ENCODE data around the gene OFD1. TPM values are rescaled to one million over a fixed set of nuclear protein-coding genes. Genes with fewer than 3 reads are reported as not detected.

Gene OFD1
- total RNA-seq, 1 donor from 2014 or later: 19.3 TPM

DNA sequence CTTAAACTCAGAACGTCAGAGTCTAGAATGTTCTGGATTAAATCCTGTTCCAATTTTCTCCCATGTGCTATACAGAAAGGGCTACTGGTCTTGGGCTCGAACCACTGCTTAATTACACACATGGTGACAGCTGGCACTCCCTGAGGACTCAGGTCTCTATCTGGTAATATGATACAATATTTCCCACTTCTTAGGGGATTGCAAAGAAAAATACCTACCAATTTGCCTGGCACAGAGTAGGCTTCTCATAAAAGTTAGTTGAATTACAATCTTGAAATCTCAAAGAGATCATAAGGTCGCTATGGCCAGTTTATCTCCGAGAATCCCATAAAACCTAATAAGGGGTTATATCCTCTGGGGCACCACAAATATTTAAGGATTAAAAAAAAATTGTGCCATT is 73.7 kb downstream of the OFD1 start:
- H3K36me3 Mint-ChIP-seq (ENCODE audit: low read depth): no peaks in the 10 kb centered on the region
- no peak overlapping the region for H3K4me3 Mint-ChIP-seq
- intact Hi-C loops (cut with micrococcal nuclease): no loop called here
- no peaks in the 10 kb centered on the region for H3K4me1 Mint-ChIP-seq
- H3K27me3 Mint-ChIP-seq: peaks cover 9% of the 10 kb centered on the region
- DNase-seq: no peak
- H3K9me3 Mint-ChIP-seq: no peaks in the 10 kb centered on the region
- H3K27ac Mint-ChIP-seq: no peak overlapping the region

DNA sequence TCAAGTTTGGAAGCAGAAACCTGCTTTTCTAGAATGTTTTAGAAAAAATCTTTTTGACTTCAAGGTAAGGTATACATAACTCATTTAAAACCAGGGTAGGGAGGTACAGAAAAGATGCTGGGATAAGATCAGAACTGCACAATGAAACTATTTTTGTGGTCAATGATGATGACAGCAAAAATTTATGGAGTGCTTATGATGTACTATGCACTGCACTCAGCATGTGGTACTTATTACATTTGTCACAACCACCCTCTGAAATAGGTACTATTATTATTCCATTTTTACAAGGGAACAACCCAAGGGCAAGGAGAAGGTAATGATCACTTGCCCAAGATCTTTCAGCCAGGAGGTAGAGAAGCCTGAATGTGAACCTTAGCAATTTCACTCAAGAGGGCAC is 74.3 kb downstream of the OFD1 start:
- Mint-ChIP-seq H3K27ac (no peak overlapping the region), H3K36me3 (ENCODE audit: low read depth) (no peaks in the 10 kb centered on the region), H3K4me1 (no peaks in the 10 kb centered on the region), H3K27me3 (peaks cover 9% of the 10 kb centered on the region), H3K4me3 (no peak overlapping the region), H3K9me3 (no peaks in the 10 kb centered on the region)
- intact Hi-C loops (cut with micrococcal nuclease): no loop called here
- DNase-seq: no peak

DNA sequence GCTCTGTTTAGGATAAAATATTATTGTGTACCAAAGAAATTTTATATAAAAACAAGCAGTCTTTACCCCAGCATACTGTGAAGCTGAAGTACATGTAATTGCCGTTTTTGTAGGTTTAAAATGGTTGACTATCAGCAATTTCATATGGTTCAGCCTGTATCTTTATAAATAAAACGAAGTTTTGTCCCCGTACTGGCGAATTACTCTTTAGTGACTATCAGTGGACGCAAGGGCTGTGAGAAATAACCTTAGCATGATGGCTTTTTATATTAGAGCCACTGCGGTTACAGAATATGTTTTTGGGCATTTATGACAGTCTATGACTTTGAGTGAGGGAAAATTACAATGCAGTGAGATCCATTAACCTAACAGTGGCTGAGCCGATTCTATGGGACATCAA is 81.1 kb downstream of the OFD1 start:
- Mint-ChIP-seq H3K4me1 (no peaks in the 10 kb centered on the region), H3K27me3 (peaks cover 12% of the 10 kb centered on the region), H3K36me3 (ENCODE audit: low read depth) (no peaks in the 10 kb centered on the region), H3K9me3 (no peaks in the 10 kb centered on the region), H3K4me3 (no peak overlapping the region), H3K27ac (no peak overlapping the region)
- no peak for DNase-seq
- intact Hi-C loops (cut with micrococcal nuclease): no loop called here

DNA sequence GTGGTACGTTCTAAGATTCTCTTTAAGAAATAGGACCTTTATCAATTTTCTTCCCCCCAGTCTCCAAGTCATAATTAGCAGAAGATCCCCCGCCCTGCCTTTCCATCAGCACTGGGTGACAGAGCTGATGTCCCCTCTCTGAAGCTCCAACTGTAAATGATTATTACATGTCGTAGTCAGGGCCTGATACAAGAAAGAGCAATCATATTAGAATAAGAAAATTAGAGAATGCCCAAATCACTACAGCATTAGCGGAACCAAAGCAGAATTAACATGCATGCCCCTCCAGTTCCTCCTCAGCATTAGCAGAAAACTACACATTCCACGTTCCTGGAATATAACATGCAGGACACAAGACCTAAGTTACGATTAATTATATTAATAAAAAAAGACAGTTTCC is 81.6 kb downstream of the OFD1 start:
- Mint-ChIP-seq H3K9me3 (no peaks in the 10 kb centered on the region), H3K27ac (no peak overlapping the region), H3K27me3 (peaks cover 12% of the 10 kb centered on the region), H3K4me1 (no peaks in the 10 kb centered on the region), H3K36me3 (ENCODE audit: low read depth) (no peaks in the 10 kb centered on the region), H3K4me3 (no peak overlapping the region)
- DNase-seq: no peak
- intact Hi-C loops (cut with micrococcal nuclease): no loop called here

DNA sequence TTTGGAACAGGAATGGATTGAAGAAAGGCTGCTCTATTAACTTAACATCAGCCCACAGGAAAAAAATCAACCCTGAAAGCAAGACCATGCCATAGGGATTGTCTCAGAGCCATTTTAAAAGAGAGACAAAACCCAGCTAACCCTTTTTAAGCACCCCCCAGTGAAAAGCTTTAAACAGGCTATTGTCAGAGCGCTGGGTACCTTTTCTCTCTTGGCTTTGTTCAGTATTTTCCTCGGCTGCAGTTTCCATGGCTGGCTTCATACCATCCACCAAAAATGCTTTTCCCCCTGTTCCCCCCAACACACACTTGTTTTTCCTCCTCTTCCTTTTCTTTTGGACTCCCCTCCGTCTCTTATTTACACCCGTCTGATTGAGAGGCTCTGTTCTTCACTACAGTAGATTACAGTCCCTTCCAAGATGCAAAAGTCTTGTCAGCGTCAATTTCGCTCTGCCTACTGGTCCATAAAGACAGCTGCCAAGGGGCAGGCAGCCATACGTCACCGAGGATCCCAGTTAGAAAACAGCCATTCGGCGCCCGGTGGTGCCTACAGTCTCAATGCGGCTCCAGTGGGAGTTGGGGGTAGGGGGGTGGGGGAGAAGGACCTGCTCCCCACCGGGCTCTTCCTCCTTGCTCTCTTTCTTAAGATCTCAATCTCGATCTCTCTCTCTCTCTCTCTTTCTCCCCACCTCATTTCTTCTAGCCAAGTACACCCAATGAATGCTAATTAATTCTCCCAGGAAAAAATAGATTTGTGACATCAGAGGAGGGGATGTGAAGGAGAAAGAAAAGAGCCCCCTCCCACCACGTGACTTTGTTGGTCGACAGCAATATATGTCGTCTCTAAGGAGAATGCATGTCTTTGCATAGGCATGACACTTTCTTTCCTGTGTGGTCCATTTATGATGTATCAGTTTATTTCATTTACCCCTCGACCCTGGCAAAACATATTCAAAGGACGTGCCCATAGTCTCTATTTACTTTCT is 82.4 kb downstream of the OFD1 start, which contains the start of gene GPM6B:
TSS of gene GPM6B (minus strand) at position 451 of the 985 bp plus-strand sequence. CDS start at position 262, 189 bp downstream.
- intact Hi-C loops (cut with micrococcal nuclease): no loop called here
- Mint-ChIP-seq H3K9me3 (no peaks in the 10 kb centered on the region), H3K4me1 (no peaks in the 10 kb centered on the region), H3K27me3 (peaks cover 12% of the 10 kb centered on the region), H3K27ac (no peak within 1 kb of the TSS), H3K4me3 (no peak within 1 kb of the TSS), H3K36me3 (ENCODE audit: low read depth) (no peaks in the 10 kb centered on the region)
- DNase-seq: no peak

Other genes starting within 250 kb of the OFD1 start
- 1.7 and 2.2 TPM in 2 replicates for gene EGFL6, start 165.1 kb upstream of the OFD1 start, total RNA-seq
- gene TCEANC, start 81.6 kb upstream of the OFD1 start, total RNA-seq: 3.0 and 4.2 TPM in 2 replicates
- gene RAB9A, start 45.6 kb upstream of the OFD1 start, total RNA-seq: 9.2 and 10.8 TPM in 2 replicates
- 13.6 and 15.4 TPM in 2 replicates for gene TRAPPC2, start 128 bp upstream of the OFD1 start, total RNA-seq
- gene GPM6B, start 82.3 kb downstream of the OFD1 start, total RNA-seq: 0.14 TPM in 1 of 2 replicates, not detected in the other

Data from activated CD4-positive, alpha-beta T cell treated with anti-CD3 and anti-CD28 coated beads, Interleukin-2, amount 10 ng/mL, durations not matched to agents 24 days and 14 days (primary cell).